Neural progenitor cell (in vitro differentiated cells): ENCODE measurements around the gene RFX1. TPM values are rescaled to one million over a fixed set of nuclear protein-coding genes. Genes with fewer than 3 reads are reported as not detected.

Source experiments
- DNase-seq: peaks from one replicate; pipeline ENCODE4 v3.0.0-alpha.2; 2016; ENCODE audit warnings: low spot score
- H2AFZ ChIP-seq: fragments of 200-600 bp; sonication (generic); replicated peaks from 2 replicates; pipeline ENCODE4 v1.6.1; 2016; ENCODE audit warnings: antibody characterized with exemption
- H3F3A ChIP-seq: fragments of 200-600 bp; sonication (generic); 2 replicates; pipeline ENCODE4 v1.6.1; 2016; ENCODE audit warnings: antibody characterized with exemption, low read depth
- H3K27ac ChIP-seq: fragments of 200-600 bp; sonication (generic); 2 replicates; pipeline ENCODE4 v1.5.1; 2016; ENCODE audit warnings: mild to moderate bottlenecking
- H3K27me3 ChIP-seq: fragments of 200-600 bp; sonication (generic); 2 replicates; pipeline ENCODE4 v1.6.1; 2016; ENCODE audit warnings: mild to moderate bottlenecking, moderate library complexity
- H3K36me3 ChIP-seq: fragments of 200-600 bp; sonication (generic); 2 replicates; pipeline ENCODE4 v1.5.1; 2016
- H3K4me1 ChIP-seq: fragments of 200-600 bp; sonication (generic); 2 replicates; pipeline ENCODE4 v1.6.1; 2016; ENCODE audit warnings: mixed run types
- H3K4me2 ChIP-seq: fragments of 200-600 bp; sonication (generic); 2 replicates; pipeline ENCODE4 v1.6.1; 2016
- H3K4me3 ChIP-seq: fragments of 200-600 bp; sonication (generic); 2 replicates; pipeline ENCODE4 v1.5.1; 2016
- H3K79me2 ChIP-seq: fragments of 200-600 bp; sonication (generic); 2 replicates; pipeline ENCODE4 v1.6.1; 2016; ENCODE audit warnings: low read depth
- H3K9ac ChIP-seq: fragments of 200-600 bp; sonication (generic); 2 replicates; pipeline ENCODE4 v1.6.1; 2016
- H3K9me3 ChIP-seq: fragments of 200-600 bp; sonication (generic); 2 replicates; pipeline ENCODE4 v1.5.1; 2016; ENCODE audit warnings: low read depth
- H4K20me1 ChIP-seq: fragments of 200-600 bp; sonication (generic); 2 replicates; pipeline ENCODE4 v1.6.1; 2016; ENCODE audit warnings: low read depth
- H3K27ac Mint-ChIP-seq: 3 replicates; pipeline ENCODE4 v1.8.0; 2021; ENCODE audit warnings: mixed read lengths
- H3K27me3 Mint-ChIP-seq: 2 replicates; pipeline ENCODE4 v1.8.0; 2022; ENCODE audit warnings: low read depth, mild to moderate bottlenecking, inconsistent platforms, moderate library complexity, mixed read lengths; ENCODE audit not compliant: insufficient read depth
- H3K36me3 Mint-ChIP-seq: 3 replicates; pipeline ENCODE4 v1.8.0; 2021; ENCODE audit warnings: mixed read lengths
- H3K4me1 Mint-ChIP-seq: 3 replicates; pipeline ENCODE4 v1.8.0; 2021; ENCODE audit warnings: mixed read lengths
- H3K4me3 Mint-ChIP-seq: 3 replicates; pipeline ENCODE4 v1.8.0; 2021; ENCODE audit warnings: mild to moderate bottlenecking, moderate library complexity, mixed read lengths
- H3K9me3 Mint-ChIP-seq: 3 replicates; pipeline ENCODE4 v1.8.0; 2020; ENCODE audit warnings: mixed read lengths
- EZH2 ChIP-seq: fragments of 200-600 bp; sonication (generic); IDR thresholded peaks from 2 replicates; pipeline ENCODE4 v1.6.1; 2017; ENCODE audit warnings: antibody characterized with exemption, mild to moderate bottlenecking, moderate library complexity
- EZH2phosphoT487 ChIP-seq: fragments of 200-600 bp; sonication (generic); IDR thresholded peaks from 2 replicates; pipeline ENCODE4 v1.6.1; 2017; ENCODE audit warnings: antibody characterized with exemption
- total RNA-seq: library from RNA; depleted of rRNA; stranded (reverse); fragments of >200 nt; gene quantifications from 2 replicates; pipeline ENCODE4 v1.2.3, GENCODE V29; 2015; ENCODE audit warnings: low replicate concordance
- TF ChIP-seq, protein P1 (sequence below): fragments of 200-600 bp; sonication (generic); IDR thresholded peaks from 2 replicates; pipeline ENCODE4 v1.5.1; 2017; ENCODE audit warnings: antibody characterized with exemption, mild to moderate bottlenecking

The RFX1 gene
- total RNA-seq, 1 donor from 2014 or later: 1.0 TPM

DNA sequence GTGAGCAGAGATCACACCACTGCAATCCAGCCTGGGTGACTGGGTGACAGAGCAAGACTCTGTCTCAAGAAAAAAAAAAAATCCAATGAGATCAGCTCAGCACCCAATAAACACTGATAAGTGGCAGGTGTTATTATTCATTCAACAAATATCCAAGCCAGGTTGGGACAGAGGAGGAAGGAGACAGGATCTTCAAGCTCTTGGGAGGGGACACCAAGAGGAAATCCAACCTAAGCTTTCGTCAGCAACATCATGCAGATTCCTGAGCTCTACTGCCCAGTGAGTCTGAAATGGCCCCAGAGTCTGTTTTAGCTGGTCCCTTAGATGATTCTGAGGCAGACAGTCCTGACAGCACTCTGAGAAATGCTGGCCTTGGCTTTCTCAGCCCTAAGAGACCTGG lies 7.7 kb downstream of the RFX1 start:
- DNase-seq: no peak
- Mint-ChIP-seq H3K9me3 (peaks cover 10% of the 10 kb centered on the region), H3K4me3 (no peak overlapping the region), H3K27me3 (no peaks in the 10 kb centered on the region), H3K36me3 (peaks cover 15% of the 10 kb centered on the region), H3K4me1 (peaks cover 2% of the 10 kb centered on the region), H3K27ac (no peak overlapping the region)
- TF ChIP-seq, protein P1, sequence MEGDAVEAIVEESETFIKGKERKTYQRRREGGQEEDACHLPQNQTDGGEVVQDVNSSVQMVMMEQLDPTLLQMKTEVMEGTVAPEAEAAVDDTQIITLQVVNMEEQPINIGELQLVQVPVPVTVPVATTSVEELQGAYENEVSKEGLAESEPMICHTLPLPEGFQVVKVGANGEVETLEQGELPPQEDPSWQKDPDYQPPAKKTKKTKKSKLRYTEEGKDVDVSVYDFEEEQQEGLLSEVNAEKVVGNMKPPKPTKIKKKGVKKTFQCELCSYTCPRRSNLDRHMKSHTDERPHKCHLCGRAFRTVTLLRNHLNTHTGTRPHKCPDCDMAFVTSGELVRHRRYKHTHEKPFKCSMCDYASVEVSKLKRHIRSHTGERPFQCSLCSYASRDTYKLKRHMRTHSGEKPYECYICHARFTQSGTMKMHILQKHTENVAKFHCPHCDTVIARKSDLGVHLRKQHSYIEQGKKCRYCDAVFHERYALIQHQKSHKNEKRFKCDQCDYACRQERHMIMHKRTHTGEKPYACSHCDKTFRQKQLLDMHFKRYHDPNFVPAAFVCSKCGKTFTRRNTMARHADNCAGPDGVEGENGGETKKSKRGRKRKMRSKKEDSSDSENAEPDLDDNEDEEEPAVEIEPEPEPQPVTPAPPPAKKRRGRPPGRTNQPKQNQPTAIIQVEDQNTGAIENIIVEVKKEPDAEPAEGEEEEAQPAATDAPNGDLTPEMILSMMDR: no peak
- TF ChIP-seq EZH2phosphoT487: no peak
- no peak for TF ChIP-seq EZH2
- H3K27me3 ChIP-seq: no peaks in the 10 kb centered on the region
- H3K36me3 ChIP-seq: peaks cover 4% of the 10 kb centered on the region
- H3K4me2 ChIP-seq: no peak overlapping the region
- H3K27ac ChIP-seq: no peak overlapping the region
- no peaks in the 10 kb centered on the region for H3K4me1 ChIP-seq
- no peak overlapping the region for H3K9ac ChIP-seq
- H3K79me2 ChIP-seq: peaks cover 30% of the 10 kb centered on the region
- H4K20me1 ChIP-seq: no peaks in the 10 kb centered on the region
- H3K4me3 ChIP-seq: no peak overlapping the region
- no peak overlapping the region for H2AFZ ChIP-seq
- H3F3A ChIP-seq: no peaks in the 10 kb centered on the region
- no peaks in the 10 kb centered on the region for H3K9me3 ChIP-seq

DNA sequence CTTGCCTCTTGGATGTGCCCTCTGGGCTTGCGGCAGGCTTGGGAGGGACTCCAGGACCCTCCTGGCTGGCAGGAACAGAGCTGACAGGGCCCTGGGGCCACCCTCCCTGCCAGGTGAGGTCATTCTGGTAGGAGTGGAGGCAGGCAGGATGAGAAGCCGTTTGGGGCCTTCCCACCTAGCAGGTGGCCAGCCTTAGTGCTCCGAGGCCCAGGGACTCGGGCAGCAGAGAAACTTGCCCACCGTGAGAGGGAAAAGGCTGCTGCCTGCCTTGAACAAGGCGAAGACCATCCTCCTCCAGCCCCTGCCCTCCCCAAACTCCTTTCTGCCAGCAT lies 8.5 kb downstream of the RFX1 start:
- Mint-ChIP-seq H3K9me3 (peaks cover 10% of the 10 kb centered on the region), H3K4me3 (no peak overlapping the region), H3K27me3 (no peaks in the 10 kb centered on the region), H3K4me1 (peaks cover 2% of the 10 kb centered on the region), H3K27ac (no peak overlapping the region), H3K36me3 (peaks cover 17% of the 10 kb centered on the region)
- no peaks in the 10 kb centered on the region for H3K4me1 ChIP-seq
- H3K79me2 ChIP-seq: peaks cover 30% of the 10 kb centered on the region
- no peak overlapping the region for H3K4me2 ChIP-seq
- H3K36me3 ChIP-seq: peaks cover 4% of the 10 kb centered on the region
- no peak overlapping the region for H2AFZ ChIP-seq
- H3K27ac ChIP-seq: no peak overlapping the region
- no peaks in the 10 kb centered on the region for H3K27me3 ChIP-seq
- no peak overlapping the region for H3K9ac ChIP-seq
- TF ChIP-seq EZH2phosphoT487 (no peak), EZH2 (no peak)
- TF ChIP-seq, protein P1: no peak
- no peaks in the 10 kb centered on the region for H3K9me3 ChIP-seq
- no peaks in the 10 kb centered on the region for H4K20me1 ChIP-seq
- H3F3A ChIP-seq: no peaks in the 10 kb centered on the region
- DNase-seq: no peak
- no peak overlapping the region for H3K4me3 ChIP-seq

DNA sequence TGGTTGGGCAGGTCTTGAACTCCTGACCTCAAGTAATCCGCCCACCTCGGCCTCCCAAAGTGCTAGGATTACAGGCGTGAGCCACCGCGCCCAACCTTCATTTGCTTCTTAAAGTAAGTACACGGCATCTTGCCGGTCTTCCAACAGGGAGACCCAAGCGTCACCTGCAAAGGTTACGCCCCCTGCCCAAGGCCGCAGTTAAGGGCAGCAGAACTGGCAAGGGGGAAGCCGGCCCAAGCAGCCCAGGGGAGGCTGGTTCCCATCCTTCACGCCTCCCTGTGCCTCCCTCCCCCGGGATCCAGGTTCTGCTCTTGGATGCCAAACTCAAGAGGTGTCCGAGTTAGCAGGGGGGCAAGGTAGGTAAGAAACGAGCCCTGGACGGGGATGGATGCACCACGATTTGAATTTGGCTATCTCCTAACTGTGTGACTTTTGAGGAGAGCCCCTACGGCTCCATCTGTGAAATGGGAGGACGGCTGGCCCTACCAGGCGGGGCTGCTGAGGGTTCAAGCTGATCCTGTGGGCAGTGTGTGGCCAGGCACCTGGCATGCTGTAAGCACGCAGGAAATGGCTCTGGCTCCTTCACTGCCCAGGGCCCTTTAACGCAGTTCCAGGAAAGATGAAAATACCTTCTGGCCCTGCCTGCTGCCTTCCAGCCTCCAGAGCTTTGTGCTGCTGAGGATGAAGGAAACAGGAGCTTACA lies 9.0 kb downstream of the RFX1 start:
- Histone ChIP-seq H3K79me2 (peaks cover 30% of the 10 kb centered on the region), H3F3A (no peaks in the 10 kb centered on the region), H3K36me3 (peaks cover 4% of the 10 kb centered on the region), H3K4me3 (no peak overlapping the region), H3K9ac (no peak overlapping the region), H3K27me3 (no peaks in the 10 kb centered on the region), H4K20me1 (no peaks in the 10 kb centered on the region), H3K27ac (no peak overlapping the region), H3K4me2 (no peak overlapping the region), H3K9me3 (no peaks in the 10 kb centered on the region), H3K4me1 (no peaks in the 10 kb centered on the region), H2AFZ (no peak overlapping the region)
- Mint-ChIP-seq H3K9me3 (peaks cover 10% of the 10 kb centered on the region), H3K4me3 (no peak overlapping the region), H3K4me1 (peaks cover 2% of the 10 kb centered on the region), H3K36me3 (peaks cover 19% of the 10 kb centered on the region), H3K27me3 (peaks cover 3% of the 10 kb centered on the region), H3K27ac (no peak overlapping the region)
- no peak for DNase-seq
- TF ChIP-seq EZH2 (no peak), EZH2phosphoT487 (no peak)
- TF ChIP-seq, protein P1: no peak
